Small intestine (tissue), 7 donors: ENCODE results near the gene INO80D. TPM values are rescaled to one million over a fixed set of nuclear protein-coding genes. Genes with fewer than 3 reads are reported as not detected.

ENCODE experiments used
- DNase-seq, 2 donors: peaks; one replicate each; pipeline versions ENCODE4 v3.0.0 to v3.0.0-alpha.2; 2013
- FAIRE-seq: peaks from 2 replicates; lab custom pipeline; 2012; peaks lifted over from hg19 to GRCh38; lab: Jason Lieb, UNC
- H3K27ac ChIP-seq, 3 donors: one replicate each; pipeline ENCODE4 v1.5.1; 2013; ENCODE audit warnings: low read length in 2 of 3, mild to moderate bottlenecking in 2 of 3, control low read depth in 1 of 3, inconsistent platforms in 1 of 3, low read depth in 1 of 3, moderate library complexity in 1 of 3
- H3K27me3 ChIP-seq, 3 donors: one replicate each; pipeline ENCODE4 v1.6.1; 2013; ENCODE audit warnings: low read length in 3 of 3, inconsistent platforms in 1 of 3; ENCODE audit not compliant: control insufficient read depth in 3 of 3, insufficient read depth in 3 of 3
- H3K36me3 ChIP-seq, 3 donors: one replicate each; pipeline ENCODE4 v1.6.1; 2013; ENCODE audit warnings: low read length in 3 of 3, inconsistent platforms in 1 of 3, low read depth in 1 of 3, mild to moderate bottlenecking in 1 of 3, moderate library complexity in 1 of 3; ENCODE audit not compliant: control insufficient read depth in 3 of 3, insufficient read depth in 2 of 3
- H3K4me1 ChIP-seq, 3 donors: one replicate each; pipeline ENCODE4 v1.6.1; 2013; ENCODE audit warnings: low read length in 2 of 3, inconsistent platforms in 1 of 3, low read depth in 1 of 3, mild to moderate bottlenecking in 1 of 3, moderate library complexity in 1 of 3; ENCODE audit not compliant: control insufficient read depth in 3 of 3, insufficient read depth in 2 of 3
- H3K4me3 ChIP-seq, 3 donors: one replicate each; pipeline ENCODE4 v1.5.1; 2013; ENCODE audit warnings: low read length in 3 of 3, control low read depth in 1 of 3, inconsistent platforms in 1 of 3, low read depth in 1 of 3, mild to moderate bottlenecking in 1 of 3, moderate library complexity in 1 of 3
- H3K9me3 ChIP-seq, 2 donors: one replicate each; pipeline ENCODE4 v1.6.1; 2013; ENCODE audit warnings: low read depth in 1 of 2, low read length in 1 of 2; ENCODE audit not compliant: control insufficient read depth in 2 of 2, insufficient read depth in 1 of 2
- WGBS, 3 donors: extraction: QIAGEN DNeasy Blood & Tissue Kit; methylation state at CpG; one replicate each; pipeline ENCODE4 v1.1.7; 2013; 5-methylcytosine and 5-hydroxymethylcytosine counted together
- polyA plus RNA-seq, 4 donors: library from polyadenylated mRNA; stranded (reverse) in 3 of 4; unstranded in 1 of 4; fragments of 200-250 nt in 3 of 4; fragments of 120-200 nt in 1 of 4; gene quantifications; one replicate each; pipeline versions ENCODE4 v1.2.1 to v1.2.3, GENCODE V29; 2013
- donor health status: healthy with polysubstance abuse.
- donor health status: control.
- donor health status: control.
- donor health status: Bipolar disorder and iron deficiency.
- donor health status: healthy.

The INO80D gene
- polyA plus RNA-seq, 4 donors, result 1.6 to 11.6 (median 2.3) TPM

GRCh38 chr2:206011018-206011614, 74.9 kb downstream of the INO80D start:
- no peaks in the 10 kb centered on the region for H3K27me3 ChIP-seq
- WGBS, 3 donors, result 87 to 91% (median 88%) methylated on average over 4 of the region's 4 CpGs
- H3K36me3 ChIP-seq, result peaks cover 7 to 58% (median 8%) of the 10 kb centered on the region in 3 donors
- H3K4me3 ChIP-seq, result no peak overlapping the region
- no peak overlapping the region for H3K27ac ChIP-seq
- H3K4me1 ChIP-seq, result no peaks in the 10 kb centered on the region
- FAIRE-seq (no peak), DNase-seq (no peak)
- peaks cover 0 to 10% of the 10 kb centered on the region in 2 donors for H3K9me3 ChIP-seq

DNA sequence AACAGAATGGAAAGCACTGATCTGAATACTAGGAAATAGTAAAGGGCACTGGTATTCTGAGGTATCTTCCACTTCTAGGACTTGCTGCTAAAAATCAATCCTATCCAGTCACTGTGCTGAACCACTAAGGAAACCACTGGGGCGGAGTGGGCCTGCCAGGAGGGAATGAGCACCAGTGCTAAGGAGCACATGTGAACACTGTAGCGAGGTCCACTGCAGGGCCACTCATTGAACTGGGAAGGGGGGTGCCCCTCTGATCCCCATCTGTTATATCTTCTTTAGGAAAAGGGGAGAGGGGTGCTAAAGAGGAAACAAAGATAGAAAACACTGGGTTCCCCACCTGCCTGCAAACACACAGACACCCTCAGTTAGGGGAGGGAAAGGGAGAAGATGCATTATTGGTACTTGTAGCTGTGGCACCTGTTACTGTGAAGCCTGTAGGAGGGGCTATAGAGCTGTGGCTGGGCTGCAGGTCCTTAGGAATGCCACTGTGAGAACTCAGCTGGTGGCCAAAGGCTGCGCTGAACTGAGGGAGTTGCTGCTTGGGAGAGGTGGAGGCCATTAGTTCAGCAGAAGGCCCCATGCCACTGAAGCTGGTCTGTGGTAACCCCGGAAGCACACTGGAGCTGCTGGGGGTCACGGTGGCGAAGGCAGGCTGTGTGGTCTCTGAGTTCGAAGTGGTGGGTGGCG, 81.8 kb downstream of the INO80D start:
- Histone ChIP-seq H3K9me3 (no peaks in the 10 kb centered on the region), H3K36me3 (peaks cover 5 to 48% (median 23%) of the 10 kb centered on the region in 3 donors), H3K27ac (no peak overlapping the region), H3K4me1 (no peaks in the 10 kb centered on the region), H3K4me3 (no peak overlapping the region), H3K27me3 (no peaks in the 10 kb centered on the region)
- DNase-seq (peak; percentile 53 to 60), FAIRE-seq (no peak)
- 95 to 98% (median 95%) methylated on average over 8 of the region's 8 CpGs for WGBS, 3 donors

GRCh38 chr2:206002440-206002839, 83.5 kb downstream of the INO80D start:
- FAIRE-seq, result no peak
- Histone ChIP-seq H3K36me3 (peaks cover 3 to 41% (median 23%) of the 10 kb centered on the region in 3 donors), H3K4me3 (no peak overlapping the region), H3K27me3 (no peaks in the 10 kb centered on the region), H3K4me1 (no peaks in the 10 kb centered on the region), H3K27ac (no peak overlapping the region), H3K9me3 (no peaks in the 10 kb centered on the region)
- WGBS, 3 donors, result 61 to 67% (median 64%) methylated on average over 1 of the region's 1 CpG
- DNase-seq, result no peak

DNA sequence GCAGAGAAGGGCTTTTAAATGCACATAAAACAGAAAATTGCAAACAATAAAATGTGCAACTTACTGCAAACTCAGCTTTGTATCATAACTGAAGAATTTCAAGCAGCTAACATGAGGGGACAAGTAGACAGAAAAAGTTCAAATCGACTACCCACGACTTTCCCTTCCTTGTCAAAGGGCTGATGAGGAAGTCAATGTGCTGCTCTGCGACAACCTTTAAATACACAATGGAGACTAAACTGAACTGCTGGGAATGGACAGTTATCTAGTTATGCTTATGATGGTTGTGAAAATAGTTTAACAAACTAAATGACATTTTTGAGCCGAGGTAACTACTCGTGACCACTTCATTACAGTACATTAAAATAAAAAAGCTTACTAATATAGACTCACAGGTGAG, 84.1 kb downstream of the INO80D start:
- Histone ChIP-seq H3K9me3 (no peaks in the 10 kb centered on the region), H3K4me1 (no peaks in the 10 kb centered on the region), H3K27me3 (no peaks in the 10 kb centered on the region), H3K4me3 (no peak overlapping the region), H3K27ac (no peak overlapping the region), H3K36me3 (peaks cover 3 to 38% (median 21%) of the 10 kb centered on the region in 3 donors)
- no peak for FAIRE-seq
- DNase-seq, result no peak
- WGBS, 3 donors, result 75 to 90% (median 88%) methylated on average over 5 of the region's 5 CpGs

- FAIRE-seq (no peak), DNase-seq (no peak)
- no peaks in the 10 kb centered on the region for H3K27me3 ChIP-seq
- H3K36me3 ChIP-seq, result peaks cover 3 to 29% (median 20%) of the 10 kb centered on the region in 3 donors
- no peak overlapping the region for H3K4me3 ChIP-seq
- H3K9me3 ChIP-seq, result no peaks in the 10 kb centered on the region
- WGBS, 3 donors, result 90 to 100% (median 91%) methylated on average over 1 of the region's 1 CpG
- H3K27ac ChIP-seq, result no peak overlapping the region
- H3K4me1 ChIP-seq, result no peaks in the 10 kb centered on the region
Observed at GRCh38 chr2:206000776-206001175, 85.2 kb downstream of the INO80D start.

GRCh38 chr2:205998583-205998982, 87.4 kb downstream of the INO80D start:
- FAIRE-seq, result no peak
- 92 to 98% (median 95%) methylated on average over 2 of the region's 2 CpGs for WGBS, 3 donors
- H3K27me3 ChIP-seq, result no peaks in the 10 kb centered on the region

DNA sequence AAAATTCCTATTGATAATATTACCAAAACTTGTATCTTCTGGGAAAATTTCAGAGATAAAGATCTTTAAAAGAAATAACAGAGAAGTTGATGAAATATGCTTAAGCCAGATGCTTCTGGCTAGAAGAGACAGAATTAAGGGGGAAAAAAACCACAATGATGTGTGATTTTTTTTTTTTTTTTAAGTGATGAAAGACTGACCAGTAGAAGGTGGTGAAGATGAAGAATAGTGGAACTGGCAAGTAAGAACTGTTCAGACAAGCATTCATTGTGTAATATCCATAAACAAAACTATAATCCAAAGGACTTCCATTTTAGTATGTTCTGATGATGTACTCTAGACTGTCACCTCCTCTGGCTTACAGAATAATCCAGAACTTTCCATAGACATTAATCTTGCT, 89.8 kb downstream of the INO80D start:
- no peak overlapping the region for H3K27ac ChIP-seq
- H3K36me3 ChIP-seq, result peaks cover 3 to 24% (median 5%) of the 10 kb centered on the region in 3 donors
- no peaks in the 10 kb centered on the region for H3K27me3 ChIP-seq
- H3K4me3 ChIP-seq, result no peak overlapping the region
- H3K4me1 ChIP-seq, result no peaks in the 10 kb centered on the region
- H3K9me3 ChIP-seq, result no peaks in the 10 kb centered on the region
- FAIRE-seq (no peak), DNase-seq (no peak)

More at GRCh38 chr2:205998583-205998982, 87.4 kb downstream of the INO80D start:
- Histone ChIP-seq H3K9me3 (no peaks in the 10 kb centered on the region), H3K4me3 (no peak overlapping the region), H3K36me3 (peaks cover 3 to 13% (median 8%) of the 10 kb centered on the region in 3 donors), H3K27ac (no peak overlapping the region), H3K4me1 (no peaks in the 10 kb centered on the region)
- no peak for DNase-seq

DNA sequence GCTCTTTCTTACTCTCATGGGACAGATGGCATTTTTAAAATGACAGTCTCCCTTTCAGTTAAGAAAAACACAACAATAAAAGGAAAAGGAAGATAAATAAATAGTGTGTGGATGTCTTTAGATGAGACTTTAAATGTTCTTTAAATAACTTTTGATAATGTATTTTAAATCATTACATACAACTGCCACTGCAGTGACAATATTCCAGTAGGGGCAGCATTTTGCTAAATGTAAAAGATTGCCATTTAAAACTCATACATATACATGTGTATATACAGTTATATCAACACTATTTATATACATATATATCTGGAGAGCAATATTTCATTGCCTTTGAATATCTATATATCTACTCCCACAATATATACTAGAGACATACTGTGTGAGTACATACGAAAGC, 90.7 kb downstream of the INO80D start:
- DNase-seq (no peak), FAIRE-seq (no peak)
- Histone ChIP-seq H3K27ac (no peak overlapping the region), H3K27me3 (no peaks in the 10 kb centered on the region), H3K4me1 (no peaks in the 10 kb centered on the region), H3K36me3 (peaks cover 3 to 25% (median 4%) of the 10 kb centered on the region in 3 donors), H3K4me3 (no peak overlapping the region), H3K9me3 (no peaks in the 10 kb centered on the region)
- WGBS, 3 donors, result 97 to 100% (median 97%) methylated on average over 1 of the region's 1 CpG
